ENCODE data around the gene IFNW1.

DNA sequence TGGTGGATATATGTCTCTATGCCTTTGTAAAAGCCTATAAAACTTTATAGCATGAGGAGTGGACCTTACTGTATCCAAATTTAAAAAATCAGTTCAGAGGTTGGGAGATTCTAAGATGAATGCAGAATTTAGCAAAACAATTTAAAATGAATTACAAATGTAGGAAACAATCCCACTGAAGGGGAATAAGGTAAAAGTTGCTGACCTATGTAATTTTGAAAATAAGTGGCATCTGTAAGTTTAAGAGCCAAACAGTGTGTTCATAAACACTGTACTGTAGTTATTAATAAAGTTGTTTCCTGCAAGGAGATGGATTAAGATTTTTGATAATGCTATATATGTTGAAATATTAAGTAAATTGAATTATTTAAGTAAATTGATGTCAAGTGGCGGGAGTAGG lies 4.6 kb downstream of the IFNW1 start:
- TF ChIP-seq, protein P1, sequence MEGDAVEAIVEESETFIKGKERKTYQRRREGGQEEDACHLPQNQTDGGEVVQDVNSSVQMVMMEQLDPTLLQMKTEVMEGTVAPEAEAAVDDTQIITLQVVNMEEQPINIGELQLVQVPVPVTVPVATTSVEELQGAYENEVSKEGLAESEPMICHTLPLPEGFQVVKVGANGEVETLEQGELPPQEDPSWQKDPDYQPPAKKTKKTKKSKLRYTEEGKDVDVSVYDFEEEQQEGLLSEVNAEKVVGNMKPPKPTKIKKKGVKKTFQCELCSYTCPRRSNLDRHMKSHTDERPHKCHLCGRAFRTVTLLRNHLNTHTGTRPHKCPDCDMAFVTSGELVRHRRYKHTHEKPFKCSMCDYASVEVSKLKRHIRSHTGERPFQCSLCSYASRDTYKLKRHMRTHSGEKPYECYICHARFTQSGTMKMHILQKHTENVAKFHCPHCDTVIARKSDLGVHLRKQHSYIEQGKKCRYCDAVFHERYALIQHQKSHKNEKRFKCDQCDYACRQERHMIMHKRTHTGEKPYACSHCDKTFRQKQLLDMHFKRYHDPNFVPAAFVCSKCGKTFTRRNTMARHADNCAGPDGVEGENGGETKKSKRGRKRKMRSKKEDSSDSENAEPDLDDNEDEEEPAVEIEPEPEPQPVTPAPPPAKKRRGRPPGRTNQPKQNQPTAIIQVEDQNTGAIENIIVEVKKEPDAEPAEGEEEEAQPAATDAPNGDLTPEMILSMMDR (conservative IDR thresholded peaks at IDR 0.05) = no peak
- TF ChIP-seq ZFX (IDR thresholded peaks at IDR 0.05) = no peak
